ENCODE measurements around the gene PTPRN2. TPM values are rescaled to one million over a fixed set of nuclear protein-coding genes. Genes with fewer than 3 reads are reported as not detected.

PTPRN2 gene
- polyA plus RNA-seq, 6 donors from 2014 or later: 1.4 to 4.6 (median 3.8) TPM

GRCh38 chr7:157759246-157759805, 828.3 kb downstream of the PTPRN2 start:
- Mint-ChIP-seq H3K27me3 (peaks cover 9 to 13% (median 11%) of the 10 kb centered on the region in 3 donors), H3K9me3 (peaks cover 0 to 7% (median 4%) of the 10 kb centered on the region in 7 donors), H3K4me3 (no peak overlapping the region), H3K4me1 (peaks cover 0 to 4% (median 0%) of the 10 kb centered on the region in 3 donors), H3K36me3 (no peaks in the 10 kb centered on the region), H3K27ac (peak overlapping the region in 1 of 6 donors; percentile 78)
- DNase-seq (no peak), ATAC-seq (ENCODE audit: low read depth in 2 of 2) (no peak)

- DNase-seq (no peak), ATAC-seq (ENCODE audit: low read depth in 2 of 2) (no peak)
- Mint-ChIP-seq H3K36me3 (no peaks in the 10 kb centered on the region), H3K9me3 (peaks cover 0 to 2% (median under 1%) of the 10 kb centered on the region in 7 donors), H3K27ac (no peak overlapping the region), H3K4me3 (no peak overlapping the region), H3K4me1 (peaks cover 0 to 4% (median 0%) of the 10 kb centered on the region in 3 donors), H3K27me3 (peaks cover 9 to 13% (median 11%) of the 10 kb centered on the region in 3 donors)
Measured at GRCh38 chr7:157758468-157759245, 829.0 kb downstream of the PTPRN2 start.

GRCh38 chr7:157757776-157758467, 829.7 kb downstream of the PTPRN2 start:
- Mint-ChIP-seq H3K36me3 (no peaks in the 10 kb centered on the region), H3K27ac (no peak overlapping the region), H3K4me1 (peaks cover 0 to 4% (median 0%) of the 10 kb centered on the region in 3 donors), H3K27me3 (peaks cover 9 to 13% (median 11%) of the 10 kb centered on the region in 3 donors), H3K9me3 (peaks cover 0 to 2% (median 0%) of the 10 kb centered on the region in 7 donors), H3K4me3 (no peak overlapping the region)
- DNase-seq (no peak), ATAC-seq (ENCODE audit: low read depth in 2 of 2) (no peak)

DNA sequence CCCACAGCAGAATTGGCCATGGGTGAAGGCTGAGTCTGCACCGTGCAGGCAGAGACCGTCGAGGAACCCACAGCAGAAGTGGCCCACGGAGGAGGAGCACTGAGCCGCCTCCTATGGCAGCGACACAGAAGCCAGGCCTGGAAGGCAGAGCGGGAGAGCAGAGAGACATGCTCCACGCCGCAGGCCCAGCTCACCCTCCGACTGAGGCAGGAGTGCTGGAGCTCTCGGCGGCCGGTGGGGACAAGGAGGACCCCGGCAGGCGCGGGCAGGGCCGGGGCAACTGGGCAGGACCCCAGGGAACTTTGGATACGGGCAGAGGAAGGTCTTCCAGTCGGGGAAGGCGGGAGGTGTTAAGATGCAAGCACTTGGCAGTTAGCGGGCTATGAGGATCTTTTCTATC, 830.4 kb downstream of the PTPRN2 start:
- ATAC-seq (ENCODE audit: low read depth in 2 of 2) (no peak), DNase-seq (no peak)
- Mint-ChIP-seq H3K27me3 (peaks cover 9 to 13% (median 11%) of the 10 kb centered on the region in 3 donors), H3K27ac (no peak overlapping the region), H3K36me3 (no peaks in the 10 kb centered on the region), H3K4me3 (no peak overlapping the region), H3K9me3 (peaks cover 0 to 2% (median 0%) of the 10 kb centered on the region in 7 donors), H3K4me1 (peaks cover 0 to 4% (median 0%) of the 10 kb centered on the region in 3 donors)

DNA sequence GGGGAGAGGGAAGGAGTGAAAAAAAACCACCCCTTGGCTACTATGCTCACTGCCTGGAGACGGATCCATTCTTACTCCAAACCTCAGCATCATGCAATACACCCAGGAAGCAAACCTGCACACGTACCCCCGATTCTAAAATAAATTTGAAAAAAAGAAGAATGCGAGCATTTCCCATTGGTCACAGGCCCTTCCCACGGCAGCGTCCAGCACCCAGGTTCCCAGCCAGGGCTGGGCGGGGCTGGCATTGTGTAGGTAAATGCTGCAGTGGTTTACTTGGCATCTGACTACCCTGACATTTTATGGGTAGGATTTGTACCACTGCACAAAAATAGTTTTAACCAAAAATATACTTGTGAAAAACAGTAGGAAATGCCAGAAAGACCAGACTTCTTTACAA, 831.9 kb downstream of the PTPRN2 start:
- H3K27ac Mint-ChIP-seq: no peak overlapping the region
- H3K36me3 Mint-ChIP-seq: no peaks in the 10 kb centered on the region

GRCh38 chr7:157754416-157754790, 833.2 kb downstream of the PTPRN2 start:
- DNase-seq (no peak), ATAC-seq (ENCODE audit: low read depth in 2 of 2) (no peak)
- no peaks in the 10 kb centered on the region for H3K4me1 Mint-ChIP-seq
- no peak overlapping the region for H3K27ac Mint-ChIP-seq
- H3K27me3 Mint-ChIP-seq: peaks cover 0 to 5% (median 4%) of the 10 kb centered on the region in 3 donors
- no peaks in the 10 kb centered on the region for H3K36me3 Mint-ChIP-seq
- peaks cover 0 to 1% (median 0%) of the 10 kb centered on the region in 7 donors for H3K9me3 Mint-ChIP-seq
- no peak overlapping the region for H3K4me3 Mint-ChIP-seq

More for the DNA sequence above, 831.9 kb downstream of the PTPRN2 start:
- DNase-seq (no peak), ATAC-seq (ENCODE audit: low read depth in 2 of 2) (no peak)
- Mint-ChIP-seq H3K9me3 (peaks cover 0 to 2% (median 0%) of the 10 kb centered on the region in 7 donors), H3K4me1 (peaks cover 0 to 4% (median 0%) of the 10 kb centered on the region in 3 donors), H3K4me3 (no peak overlapping the region), H3K27me3 (peaks cover 8 to 11% (median 10%) of the 10 kb centered on the region in 3 donors)

- ATAC-seq (ENCODE audit: low read depth in 2 of 2) (no peak), DNase-seq (no peak)
- H3K27ac Mint-ChIP-seq: no peak overlapping the region
- peaks cover 0 to 1% (median 0%) of the 10 kb centered on the region in 7 donors for H3K9me3 Mint-ChIP-seq
- H3K36me3 Mint-ChIP-seq: no peaks in the 10 kb centered on the region
- H3K4me1 Mint-ChIP-seq: no peaks in the 10 kb centered on the region
- no peak overlapping the region for H3K4me3 Mint-ChIP-seq
- peaks cover 0 to 4% (median 2%) of the 10 kb centered on the region in 3 donors for H3K27me3 Mint-ChIP-seq
Measured at GRCh38 chr7:157753713-157754415, 833.8 kb downstream of the PTPRN2 start.

GRCh38 chr7:157752832-157753291, 834.8 kb downstream of the PTPRN2 start:
- H3K4me1 Mint-ChIP-seq: no peaks in the 10 kb centered on the region
- no peak overlapping the region for H3K4me3 Mint-ChIP-seq
- H3K27ac Mint-ChIP-seq: no peak overlapping the region
- H3K9me3 Mint-ChIP-seq: no peaks in the 10 kb centered on the region
- H3K27me3 Mint-ChIP-seq: peaks cover 0 to 4% (median 0%) of the 10 kb centered on the region in 3 donors
- no peaks in the 10 kb centered on the region for H3K36me3 Mint-ChIP-seq
- no peak for ATAC-seq (ENCODE audit: low read depth in 2 of 2)
- no peak for DNase-seq

- ATAC-seq (ENCODE audit: low read depth in 2 of 2) (no peak), DNase-seq (no peak)
- Mint-ChIP-seq H3K27ac (peak overlapping the region in 1 of 6 donors; percentile 66), H3K4me1 (no peaks in the 10 kb centered on the region), H3K36me3 (no peaks in the 10 kb centered on the region), H3K4me3 (no peak overlapping the region), H3K27me3 (peaks cover 0 to 4% (median 0%) of the 10 kb centered on the region in 3 donors), H3K9me3 (no peaks in the 10 kb centered on the region)
Measured at GRCh38 chr7:157751951-157752673, 835.5 kb downstream of the PTPRN2 start.

GRCh38 chr7:157751406-157751805, 836.2 kb downstream of the PTPRN2 start:
- no peaks in the 10 kb centered on the region for H3K4me1 Mint-ChIP-seq
- H3K9me3 Mint-ChIP-seq: no peaks in the 10 kb centered on the region
- no peak overlapping the region for H3K4me3 Mint-ChIP-seq
- peaks cover 0 to 4% (median 0%) of the 10 kb centered on the region in 3 donors for H3K27me3 Mint-ChIP-seq
- DNase-seq (no peak), ATAC-seq (ENCODE audit: low read depth in 2 of 2) (no peak)
- no peaks in the 10 kb centered on the region for H3K36me3 Mint-ChIP-seq
- H3K27ac Mint-ChIP-seq: no peak overlapping the region

DNA sequence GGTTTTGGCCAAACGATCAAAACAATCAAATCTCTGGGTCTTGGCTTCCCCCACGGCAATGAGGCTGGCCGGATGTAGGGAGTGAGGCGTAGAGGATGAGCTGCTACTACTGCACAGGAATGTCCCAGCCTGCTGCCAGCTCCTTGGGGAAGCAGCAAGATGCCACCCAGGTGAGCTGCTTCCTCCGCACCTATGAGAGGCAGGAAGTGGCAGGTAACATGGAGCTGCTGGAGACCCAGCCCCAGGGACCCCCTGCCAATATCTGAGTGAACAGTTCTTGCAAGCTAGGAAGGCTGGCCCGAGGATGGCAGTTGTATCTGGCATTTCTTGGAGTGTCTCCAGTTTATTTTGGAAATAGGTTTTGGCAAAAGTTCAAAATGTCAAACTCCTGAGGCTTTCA, 837.3 kb downstream of the PTPRN2 start:
- DNase-seq: no peak

More for the DNA sequence above, 837.3 kb downstream of the PTPRN2 start:
- H3K27me3 Mint-ChIP-seq: peaks cover 0 to 1% (median 0%) of the 10 kb centered on the region in 3 donors
- H3K27ac Mint-ChIP-seq: no peak overlapping the region
- H3K36me3 Mint-ChIP-seq: no peaks in the 10 kb centered on the region
- H3K4me3 Mint-ChIP-seq: no peak overlapping the region
- H3K4me1 Mint-ChIP-seq: no peaks in the 10 kb centered on the region
- H3K9me3 Mint-ChIP-seq: no peaks in the 10 kb centered on the region
- no peak for ATAC-seq (ENCODE audit: low read depth in 2 of 2)
